HS-27A (cell line): ENCODE results near the gene GUCY2F.

ENCODE experiments used
- DNase-seq: peaks from one replicate; pipeline ENCODE4 v3.0.0-alpha.2; 2012; ENCODE audit warnings: low read depth, missing footprints

Gene GUCY2F

GRCh38 chrX:109343671-109344070, 138.2 kb downstream of the GUCY2F start:
- DNase-seq: no peak

GRCh38 chrX:109336141-109336540, 145.7 kb downstream of the GUCY2F start:
- DNase-seq: no peak

- peak; percentile 51 for DNase-seq
Measured at GRCh38 chrX:109327251-109327650, 154.6 kb downstream of the GUCY2F start.
